ENCODE measurements around the gene OAT. TPM values are rescaled to one million over a fixed set of nuclear protein-coding genes. Genes with fewer than 3 reads are reported as not detected.

The OAT gene
- total and polyA plus RNA-seq, 2 of the 4 experiments (the other 2 are of a cell fraction) = 110 to 152 TPM

DNA sequence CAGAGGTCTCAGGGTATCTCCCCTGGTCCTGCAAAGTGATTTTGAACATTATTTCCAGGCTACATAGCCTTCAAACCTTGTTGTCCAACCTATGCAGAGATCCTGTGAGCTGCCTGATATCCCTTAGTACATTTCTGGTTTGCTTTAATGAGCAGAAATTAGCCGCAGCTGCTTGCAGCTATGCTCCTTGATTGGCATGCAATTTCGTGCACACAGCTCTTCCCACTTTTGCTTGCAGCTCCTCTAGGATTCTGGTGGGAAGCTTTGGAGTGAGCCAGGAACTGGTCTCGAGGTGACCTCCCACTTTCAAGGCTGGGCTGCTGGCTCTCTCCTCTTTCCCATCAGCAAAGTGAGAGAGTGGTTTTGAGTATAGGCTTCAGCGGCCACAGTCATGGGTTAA lies 45.8 kb downstream of the OAT start:
- H3K14ac ChIP-seq (replicated peaks; ENCODE audit: low read depth, low read length) = no peak overlapping the region
- H4K8ac ChIP-seq (ENCODE audit: low read depth in 2 of 2, low read length in 2 of 2) = no peak overlapping the region
- H3K9ac ChIP-seq (ENCODE audit: low read depth, low read length) = no peak overlapping the region
- CTCF ChIA-PET = no interaction called here
- H3K79me1 ChIP-seq (ENCODE audit: low read depth in 1 of 2, low read length in 2 of 2) = no peaks in the 10 kb centered on the region
- WGBS, 2 experiments (ENCODE audit: extremely low coverage in 2 of 2, insufficient read length in 1 of 2) = no CpG with 5 or more reads among the region's 4 CpGs
- no peak for ATAC-seq (ENCODE audit: low read depth)
- no peak overlapping the region for H3K4ac ChIP-seq (ENCODE audit: low read depth, low read length)
- no peak overlapping the region for H2AFZ ChIP-seq (replicated peaks; ENCODE audit: low read length, poor library complexity)
- dilution Hi-C loops (cut with HindIII; ENCODE audit: low sequenced_read_pairs, unreplicated experiment) = no loop called here
- no peak overlapping the region for H3K4me3 ChIP-seq (ENCODE audit: insufficient read depth, low read depth, low read length)
- no peak overlapping the region for H2BK20ac ChIP-seq (ENCODE audit: low read depth, low read length)
- no peak overlapping the region for H3K27ac ChIP-seq (ENCODE audit: insufficient read depth, low read length)
- no peaks in the 10 kb centered on the region for H3K9me3 ChIP-seq (ENCODE audit: control insufficient read depth, insufficient read depth, low read length)
- H3K23ac ChIP-seq (ENCODE audit: low read depth, low read length) = no peak overlapping the region
- BruUV-seq (replicated peaks) = no TSS peak
- H2AK5ac ChIP-seq (ENCODE audit: low read depth, low read length) = no peak overlapping the region
- no peaks in the 10 kb centered on the region for H3K4me1 ChIP-seq (ENCODE audit: control insufficient read depth, insufficient read depth, low read length)
- intact Hi-C loops (cut with micrococcal nuclease) = no loop called here
- no peak overlapping the region for H4K5ac ChIP-seq (ENCODE audit: low read depth, low read length)
- no peaks in the 10 kb centered on the region for H3K9me1 ChIP-seq (ENCODE audit: insufficient read depth, low read length)
- H4K91ac ChIP-seq (ENCODE audit: insufficient read depth, low read depth, low read length) = no peak overlapping the region
- H3K36me3 ChIP-seq (ENCODE audit: control insufficient read depth, insufficient read depth, low read length) = no peaks in the 10 kb centered on the region
- in situ Hi-C loops (cut with MboI; ENCODE audit: low sequenced_read_pairs) = no loop called here
- no peak overlapping the region for H2BK15ac ChIP-seq (ENCODE audit: low read depth, low read length)
- no peak overlapping the region for H2BK5ac ChIP-seq (ENCODE audit: low read depth, low read length, poor library complexity, severe bottlenecking)
- DNase-seq = no peak
- peaks cover 2% of the 10 kb centered on the region for H3K27me3 ChIP-seq (ENCODE audit: control insufficient read depth, insufficient read depth, low read length)
- H4K20me1 ChIP-seq (ENCODE audit: insufficient read depth, low read length) = no peaks in the 10 kb centered on the region
- no peak overlapping the region for H3K56ac ChIP-seq (ENCODE audit: extremely low read depth, insufficient read depth, low read length)
- no peak overlapping the region for H3K18ac ChIP-seq (ENCODE audit: low read depth, low read length)
- TF ChIP-seq SMC3 (IDR thresholded peaks at IDR 0.05; ENCODE audit: low read depth, low read length) (no peak), RCOR1 (IDR thresholded peaks at IDR 0.05; ENCODE audit: insufficient replicate concordance, low read length) (no peak), ELK1 (IDR thresholded peaks at IDR 0.05; ENCODE audit: borderline replicate concordance, low read depth, low read length) (no peak), RFX5 (IDR thresholded peaks at IDR 0.05; ENCODE audit: low read depth, low read length) (no peak), POLR2A (IDR thresholded peaks at IDR 0.05; ENCODE audit: low read depth, low read length) (no peak), USF2 (IDR thresholded peaks at IDR 0.05; ENCODE audit: low read depth, low read length) (no peak), MXI1 (IDR thresholded peaks at IDR 0.05; ENCODE audit: borderline replicate concordance, low read depth, low read length) (no peak), MAZ (IDR thresholded peaks at IDR 0.05; ENCODE audit: borderline replicate concordance, low read depth, low read length) (no peak), NFE2L2 (IDR thresholded peaks at IDR 0.05; ENCODE audit: low read depth, low read length) (no peak), RAD21 (IDR thresholded peaks at IDR 0.05; ENCODE audit: low read length) (no peak), CHD1 (IDR thresholded peaks at IDR 0.05; ENCODE audit: low read depth, low read length) (no peak)
- H2AK9ac ChIP-seq (replicated peaks; ENCODE audit: low read depth, low read length, poor library complexity) = no peak overlapping the region
- no peak overlapping the region for H2BK120ac ChIP-seq (ENCODE audit: low read depth, low read length)
- no peak overlapping the region for H3K4me2 ChIP-seq (ENCODE audit: low read depth, low read length)
- POLR2A ChIA-PET (ENCODE audit: unreplicated experiment) = no interaction called here
